K562 (cell line): ENCODE data around the gene ATP2A3. TPM values are rescaled to one million over a fixed set of nuclear protein-coding genes. Genes with fewer than 3 reads are reported as not detected.

Experiments
- ATAC-seq: fragments of 200-7000 bp; cut with Tn5 transposase; 3 replicates; pipeline ENCODE4 v1.9.1; 2020; ENCODE audit warnings: moderate library complexity
- BruUV-seq: library from RNA; stranded (reverse); fragments of 400-500 nt; replicated peaks from 2 replicates; lab custom pipeline; 2021; lab: Mats Ljungman, UMichigan
- CTCF ChIA-PET: fragments of 300-600 bp; formaldehyde crosslinking; extraction: SDS; loops from one replicate; lab custom pipeline; 2021; ENCODE audit warnings: low intra/inter-chr PET ratio; lab: Yijun Ruan, JAX
- POLR2A ChIA-PET: fragments of 300-600, 350-650 bp; sonication (Branson Sonifier 250); formaldehyde crosslinking; extraction: SDS; loops from one replicate; lab custom pipeline; 2021; ENCODE audit warnings: antibody characterized with exemption, inconsistent platforms; lab: Yijun Ruan, JAX
- DNase-seq, 4 experiments: peaks; one replicate each; pipeline versions ENCODE4 v3.0.0 to v3.0.0-alpha.2; 2011 to 2018; ENCODE audit warnings: low spot score in 3 of 4, mixed read lengths in 3 of 4; ENCODE audit errors: extremely low read depth in 1 of 4
- FAIRE-seq: peaks from 2 replicates; lab custom pipeline; 2011; peaks lifted over from hg19 to GRCh38; lab: Jason Lieb, UNC
- H2AFZ ChIP-seq: 2 replicates; pipeline ENCODE4 v1.6.0; 2011; ENCODE audit warnings: low read depth, low read length, control low read depth, inconsistent platforms
- H3K27ac ChIP-seq: fragments of 200-600 bp; 3 replicates; pipeline ENCODE4 v1.8.0; 2011; ENCODE audit warnings: low read depth, mild to moderate bottlenecking, control low read depth, inconsistent platforms, low read length, moderate library complexity, mixed read lengths; ENCODE audit errors: extremely low read depth
- H3K27me3 ChIP-seq, 2 experiments: fragments of 300-600 bp in 1 of 2; 2 replicates in 1 of 2; 3 replicates in 1 of 2; pipeline versions ENCODE4 v1.6.0 to v1.8.0; 2011; ENCODE audit warnings: inconsistent platforms in 2 of 2, low read length in 2 of 2, mild to moderate bottlenecking in 1 of 2, mixed read lengths in 1 of 2, moderate library complexity in 1 of 2; ENCODE audit not compliant: control insufficient read depth in 2 of 2, insufficient read depth in 2 of 2
- H3K36me3 ChIP-seq: fragments of 300-600 bp; 3 replicates; pipeline ENCODE4 v1.8.0; 2011; ENCODE audit warnings: mild to moderate bottlenecking, low read length, inconsistent platforms; ENCODE audit not compliant: control insufficient read depth, insufficient read depth
- H3K4me1 ChIP-seq, 2 experiments: fragments of 200-600 bp in 1 of 2; replicated peaks in 1 of 2; 2 replicates in 1 of 2; 3 replicates in 1 of 2; pipeline versions ENCODE4 v1.5.1 to v1.8.0; 2011; ENCODE audit warnings: inconsistent platforms in 2 of 2, low read length in 2 of 2, mild to moderate bottlenecking in 1 of 2, mixed read lengths in 1 of 2, moderate library complexity in 1 of 2; ENCODE audit not compliant: control insufficient read depth in 2 of 2, insufficient read depth in 2 of 2
- H3K4me2 ChIP-seq: 2 replicates; pipeline ENCODE4 v1.6.1; 2011; ENCODE audit warnings: low read length, control low read depth, inconsistent platforms, mixed read lengths; ENCODE audit not compliant: insufficient read depth
- H3K4me3 ChIP-seq: fragments of 200-600 bp; sonication (generic), shearing (Covaris generic); 2 replicates; pipeline ENCODE4 v1.5.1; 2016; ENCODE audit warnings: control low read depth, inconsistent platforms
- H3K79me2 ChIP-seq: fragments of 200-600 bp; 3 replicates; pipeline ENCODE4 v1.8.0; 2011; ENCODE audit warnings: low read length, inconsistent platforms; ENCODE audit not compliant: control insufficient read depth, insufficient read depth
- H3K9ac ChIP-seq, 2 experiments: 2 replicates each; pipeline versions ENCODE4 v1.6.0 to v1.6.1; 2011; ENCODE audit warnings: low read depth in 2 of 2, low read length in 2 of 2, control low read depth in 1 of 2, inconsistent platforms in 1 of 2, mild to moderate bottlenecking in 1 of 2, mixed read lengths in 1 of 2; ENCODE audit not compliant: insufficient read depth in 1 of 2
- H3K9me1 ChIP-seq: one replicate; pipeline ENCODE4 v1.6.0; 2011; ENCODE audit warnings: inconsistent platforms, mild to moderate bottlenecking, low read length, moderate library complexity; ENCODE audit not compliant: control insufficient read depth, insufficient read depth
- H3K9me3 ChIP-seq: replicated peaks from 2 replicates; pipeline ENCODE4 v1.5.1; 2011; ENCODE audit warnings: low read depth, low read length, inconsistent platforms; ENCODE audit not compliant: control insufficient read depth, insufficient read depth
- H4K20me1 ChIP-seq: replicated peaks from 2 replicates; pipeline ENCODE4 v1.6.1; 2011; ENCODE audit warnings: low read length, inconsistent platforms, mixed read lengths; ENCODE audit not compliant: control insufficient read depth, insufficient read depth
- ATF3 ChIP-seq, 2 experiments: fragments of 450-650 bp in 1 of 2; sonication (generic) in 1 of 2; formaldehyde crosslinking in 1 of 2; IDR thresholded peaks in 1 of 2; conservative IDR thresholded peaks in 1 of 2; 2 replicates each; pipeline versions ENCODE4 v1.6.1 to v1.8.1; 2016 to 2023; ENCODE audit warnings: mild to moderate bottlenecking in 2 of 2, moderate library complexity in 2 of 2, inconsistent platforms in 1 of 2, missing genetic modification reagents in 1 of 2
- EP400 ChIP-seq: fragments of 450-650 bp; IDR thresholded peaks from 2 replicates; pipeline ENCODE4 v1.6.1; 2017; ENCODE audit warnings: antibody characterized with exemption, mild to moderate bottlenecking, moderate library complexity
- ERF ChIP-seq: fragments of 450-650 bp; formaldehyde crosslinking; IDR thresholded peaks from 2 replicates; pipeline ENCODE4 v1.4.0; 2020; ENCODE audit warnings: mild to moderate bottlenecking, mixed read lengths
- FOXA1 ChIP-seq: fragments of 450-650 bp; IDR thresholded peaks from 2 replicates; pipeline ENCODE4 v1.6.1; 2016; ENCODE audit warnings: mild to moderate bottlenecking, borderline replicate concordance
- PHF21A ChIP-seq: fragments of 450-650 bp; IDR thresholded peaks from 2 replicates; pipeline ENCODE4 v1.6.1; 2017; ENCODE audit warnings: low read depth, borderline replicate concordance
- POLR2A ChIP-seq: fragments of 450-650 bp; conservative IDR thresholded peaks from 2 replicates; pipeline ENCODE4 v1.6.1; 2016
- PRMT5 ChIP-seq: sonication (generic); formaldehyde crosslinking; IDR thresholded peaks from 2 replicates; pipeline ENCODE4 v1.5.0; 2020; ENCODE audit warnings: missing genetic modification reagents
- RBM22 ChIP-seq: fragments of 200-400 bp; formaldehyde crosslinking; IDR thresholded peaks from 2 replicates; pipeline ENCODE4 v1.6.1; 2018; ENCODE audit warnings: low read length, low read depth; ENCODE audit not compliant: poor library complexity, severe bottlenecking
- ZNF277 ChIP-seq: fragments of 250-450 bp; sonication (Bioruptor Pico); IDR thresholded peaks from 2 replicates; pipeline ENCODE4 v1.8.0; 2022; ENCODE audit warnings: inconsistent platforms, mild to moderate bottlenecking, moderate library complexity, borderline replicate concordance
- WGBS: fragments of 100-300 bp; shearing (Covaris generic); methylation state at CpG from one replicate; pipeline ENCODE4 v1.1.6; 2016; ENCODE audit warnings: low coverage, mixed read lengths; ENCODE audit not compliant: insufficient coverage; ENCODE audit errors: missing lambda C conversion rate; 5-methylcytosine and 5-hydroxymethylcytosine counted together
- in situ Hi-C: fragments of 300-500 bp; cut with MboI; formaldehyde crosslinking; loops from 4 replicates; pipeline ENCODE4 v1.15.0; 2018; ENCODE audit warnings: inconsistent platforms, mixed read lengths
- intact Hi-C: fragments of 100-400 bp; cut with micrococcal nuclease; formaldehyde crosslinking; loops from 2 replicates; pipeline ENCODE4 v1.14.2; 2022
- polyA plus RNA-seq, 8 experiments: library from polyadenylated mRNA; depleted of rRNA in 4 of 8; stranded (reverse) in 5 of 8; unstranded in 3 of 8; fragments of >200 nt; fragmentation: Nextera tagmentation in 2 of 8; fragmentation: Illumina TruSeq in 1 of 8; extraction: Ambion mirVana in 2 of 8; extraction: Trizol in 1 of 8; gene quantifications; 2 replicates each; pipeline versions ENCODE4 v1.2.1 to v1.2.3, GENCODE V29; 2011 to 2014; ENCODE audit warnings: inconsistent platforms in 1 of 8, missing spikeins in 1 of 8
- total RNA-seq, 7 experiments: library from RNA; depleted of rRNA in 6 of 7; stranded (reverse); fragments of >200 nt in 6 of 7; fragmentation: Illumina TruSeq in 2 of 7; extraction: Trizol in 2 of 7; gene quantifications; 2 replicates each; pipeline versions ENCODE4 v1.2.1 to v1.2.3, GENCODE V29; 2011 to 2021; ENCODE audit warnings: low replicate concordance in 1 of 7

Gene ATP2A3
- total and polyA plus RNA-seq, 9 of the 15 experiments (the other 6 are each of a cell fraction or from before 2014, with no cell fraction given) = 0.65 to 103 (median 31.3) TPM

- TF ChIP-seq RBM22 (peak; percentile 51), ZNF277 (CRISPR knock-in tag) (no peak), ATF3 (IDR thresholded peaks at IDR 0.05) (no peak), ATF3 (CRISPR knock-in tag; conservative IDR thresholded peaks at IDR 0.05) (no peak), EP400 (no peak), FOXA1 (no peak), PHF21A (no peak), PRMT5 (no peak)
Measured at GRCh38 chr17:3929181-3929580, 35.1 kb downstream of the ATP2A3 start (continued).

- H3K27ac ChIP-seq = no peak overlapping the region
- no peak for FAIRE-seq
- H3K4me2 ChIP-seq = no peak overlapping the region
- CTCF ChIA-PET = no interaction called here
- TF ChIP-seq ERF (CRISPR knock-in tag) (no peak), POLR2A (no peak)
- TF ChIP-seq, all 486 proteins: peak for 0
- no peaks in the 10 kb centered on the region for H3K9me1 ChIP-seq
- no TSS peak for BruUV-seq
- H3K4me1 ChIP-seq = peaks cover 2 to 24% of the 10 kb centered on the region in 2 experiments; a peak in 2 of 5 replicates
- H4K20me1 ChIP-seq = no peaks in the 10 kb centered on the region
- no peaks in the 10 kb centered on the region for H3K79me2 ChIP-seq
- no peak overlapping the region for H2AFZ ChIP-seq
- 65% methylated on average over 5 of the region's 16 CpGs for WGBS
- in situ Hi-C loops (no loop called here), intact Hi-C loops (no loop called here)
- ATAC-seq (no peak), DNase-seq (no peak)
- no peak overlapping the region for H3K9ac ChIP-seq
- H3K9me3 ChIP-seq = no peaks in the 10 kb centered on the region
- POLR2A ChIA-PET = interaction anchor here (0.8 kb wide), 1 partner anchor 9 kb away, joined by 4 read pairs; no protein-coding TSS in a partner anchor
- H3K4me3 ChIP-seq = no peak overlapping the region
- H3K36me3 ChIP-seq = peaks cover 37% of the 10 kb centered on the region; the same call in 2 of the 3 replicates
- H3K27me3 ChIP-seq = no peaks in the 10 kb centered on the region
Measured at GRCh38 chr17:3928406-3928805, 35.8 kb downstream of the ATP2A3 start.
